ENCODE measurements around the gene SLC36A4. TPM values are rescaled to one million over a fixed set of nuclear protein-coding genes. Genes with fewer than 3 reads are reported as not detected.

The SLC36A4 gene
- polyA plus RNA-seq, 1 donor (not counting 4 experiments of a cell fraction or from before 2014, with no cell fraction given) = 8.1 TPM

DNA sequence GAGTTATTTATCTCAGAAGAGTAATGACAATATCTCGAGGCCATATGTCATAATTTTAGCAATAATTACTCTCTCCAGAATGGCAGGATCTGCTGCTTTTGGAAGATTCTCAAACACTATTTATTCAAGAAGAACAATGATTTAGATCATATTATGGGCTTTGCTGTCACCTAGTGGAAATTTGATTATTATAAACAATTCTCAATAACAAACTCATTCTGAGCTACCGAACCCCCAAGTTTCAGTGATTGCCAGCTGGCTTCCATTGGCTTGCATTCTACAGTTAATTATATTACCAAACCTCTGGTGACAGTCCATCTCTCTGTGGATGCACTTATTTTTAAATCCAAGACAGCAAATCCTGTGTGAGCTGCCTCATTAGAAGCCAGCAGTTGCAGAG is 27.9 kb upstream of the SLC36A4 start:
- peak in 2 of 3 experiments; percentile 13 to 21 for TF ChIP-seq CTCF (optimal IDR thresholded peaks at IDR 0.05 in 1 of 3, IDR thresholded peaks at IDR 0.05 in 1 of 3, conservative IDR thresholded peaks at IDR 0.05 in 1 of 3; ENCODE audit: extremely low read depth in 1 of 3, insufficient read depth in 2 of 3, low read length in 3 of 3)
- TF ChIP-seq EZH2 (IDR thresholded peaks at IDR 0.05; ENCODE audit: low read length) = no peak
- no peak for FAIRE-seq
- Histone ChIP-seq H3K27me3 (ENCODE audit: control insufficient read depth, extremely low read depth, insufficient read depth, low read length) (no peaks in the 10 kb centered on the region), H3K9me1 (ENCODE audit: control insufficient read depth, extremely low read depth, insufficient read depth, low read length) (no peaks in the 10 kb centered on the region), H3K9me3 (ENCODE audit: control insufficient read depth, low read depth, low read length) (no peaks in the 10 kb centered on the region), H3K4me3 (ENCODE audit: control insufficient read depth in 2 of 3, extremely low read depth in 1 of 3, insufficient read depth in 2 of 3, low read depth in 1 of 3, low read length in 3 of 3) (no peak overlapping the region), H3K9ac (ENCODE audit: control insufficient read depth, extremely low read depth, insufficient read depth, low read length) (no peak overlapping the region), H3K79me2 (ENCODE audit: control insufficient read depth, insufficient read depth, low read length) (no peaks in the 10 kb centered on the region), H3K4me2 (ENCODE audit: control insufficient read depth, extremely low read depth, insufficient read depth, low read depth, low read length) (no peak overlapping the region), H3K27ac (ENCODE audit: control insufficient read depth, insufficient read depth, low read length) (no peak overlapping the region), H3K36me3 (ENCODE audit: control insufficient read depth in 2 of 2, extremely low read depth in 1 of 2, insufficient read depth in 2 of 2, low read length in 2 of 2) (no peaks in the 10 kb centered on the region), H2AFZ (ENCODE audit: control insufficient read depth, low read length) (no peak overlapping the region), H3K4me1 (ENCODE audit: control insufficient read depth, extremely low read depth, insufficient read depth, low read length) (no peaks in the 10 kb centered on the region), H4K20me1 (ENCODE audit: control insufficient read depth, extremely low read depth, insufficient read depth, low read length) (no peaks in the 10 kb centered on the region)
- no peak for DNase-seq (ENCODE audit: low read depth, low spot score)
- dilution Hi-C loops (cut with MboI; ENCODE audit: extremely low pct_ligation_motif_present, low sequenced_read_pairs) = no loop called here

- no peak for TF ChIP-seq EZH2 (IDR thresholded peaks at IDR 0.05; ENCODE audit: low read length)
- no peak for TF ChIP-seq CTCF (optimal IDR thresholded peaks at IDR 0.05 in 1 of 3, IDR thresholded peaks at IDR 0.05 in 1 of 3, conservative IDR thresholded peaks at IDR 0.05 in 1 of 3; ENCODE audit: extremely low read depth in 1 of 3, insufficient read depth in 2 of 3, low read length in 3 of 3)
- no peaks in the 10 kb centered on the region for H4K20me1 ChIP-seq (ENCODE audit: control insufficient read depth, extremely low read depth, insufficient read depth, low read length)
- FAIRE-seq (no peak), DNase-seq (ENCODE audit: low read depth, low spot score) (no peak)
- no peak overlapping the region for H3K4me3 ChIP-seq (ENCODE audit: control insufficient read depth in 2 of 3, extremely low read depth in 1 of 3, insufficient read depth in 2 of 3, low read depth in 1 of 3, low read length in 3 of 3)
- H2AFZ ChIP-seq (ENCODE audit: control insufficient read depth, low read length) = no peak overlapping the region
- no peak overlapping the region for H3K4me2 ChIP-seq (ENCODE audit: control insufficient read depth, extremely low read depth, insufficient read depth, low read depth, low read length)
- no peaks in the 10 kb centered on the region for H3K9me3 ChIP-seq (ENCODE audit: control insufficient read depth, low read depth, low read length)
- H3K4me1 ChIP-seq (ENCODE audit: control insufficient read depth, extremely low read depth, insufficient read depth, low read length) = no peaks in the 10 kb centered on the region
- no peaks in the 10 kb centered on the region for H3K36me3 ChIP-seq (ENCODE audit: control insufficient read depth in 2 of 2, extremely low read depth in 1 of 2, insufficient read depth in 2 of 2, low read length in 2 of 2)
- H3K79me2 ChIP-seq (ENCODE audit: control insufficient read depth, insufficient read depth, low read length) = no peaks in the 10 kb centered on the region
- H3K9me1 ChIP-seq (ENCODE audit: control insufficient read depth, extremely low read depth, insufficient read depth, low read length) = no peaks in the 10 kb centered on the region
- no peak overlapping the region for H3K27ac ChIP-seq (ENCODE audit: control insufficient read depth, insufficient read depth, low read length)
- no peak overlapping the region for H3K9ac ChIP-seq (ENCODE audit: control insufficient read depth, extremely low read depth, insufficient read depth, low read length)
- dilution Hi-C loops (cut with MboI; ENCODE audit: extremely low pct_ligation_motif_present, low sequenced_read_pairs) = no loop called here
- no peaks in the 10 kb centered on the region for H3K27me3 ChIP-seq (ENCODE audit: control insufficient read depth, extremely low read depth, insufficient read depth, low read length)
Observed at GRCh38 chr11:93221539-93221938, 23.7 kb upstream of the SLC36A4 start.

All from keratinocyte (primary cell).